Vagina (tissue), 2 donors: ENCODE data around the gene GJC1. TPM values are rescaled to one million over a fixed set of nuclear protein-coding genes. Genes with fewer than 3 reads are reported as not detected.
A peak's percentile ranks its signal among the peaks of the same experiment; 100 is the strongest.

Source experiments
- DNase-seq, 2 donors: peaks; one replicate each; pipeline ENCODE4 v3.0.0-alpha.2; 2017; ENCODE audit errors: extremely low spot score in 2 of 2
- H3K27ac ChIP-seq: fragments of 200-600 bp; sonication (generic); one replicate; pipeline ENCODE4 v1.5.1; 2019
- H3K27me3 ChIP-seq: fragments of 200-600 bp; sonication (generic); one replicate; pipeline ENCODE4 v1.5.1; 2019
- H3K36me3 ChIP-seq, 2 donors: fragments of 200-600 bp; sonication (generic); one replicate each; pipeline ENCODE4 v1.5.1; 2017 to 2019
- H3K4me1 ChIP-seq: fragments of 200-600 bp; sonication (generic); one replicate; pipeline ENCODE4 v1.5.1; 2019
- H3K4me3 ChIP-seq, 2 donors: fragments of 200-600 bp; sonication (generic); 1 replicate in 1 of 2; 2 replicates in 1 of 2; pipeline ENCODE4 v1.5.1; 2016 to 2019
- H3K9me3 ChIP-seq: fragments of 200-600 bp; sonication (generic); one replicate; pipeline ENCODE4 v1.5.1; 2019
- POLR2A ChIP-seq, 2 donors: fragments of 450-650 bp; IDR thresholded peaks; one replicate each; pipeline ENCODE4 v1.6.1; 2017; ENCODE audit warnings: antibody characterized with exemption in 2 of 2, mild to moderate bottlenecking in 2 of 2, moderate library complexity in 2 of 2
- POLR2AphosphoS5 ChIP-seq, 2 donors: sonication (generic); formaldehyde crosslinking; IDR thresholded peaks; one replicate each; pipeline ENCODE4 v1.9.0; 2017; ENCODE audit warnings: antibody characterized with exemption in 2 of 2, mild to moderate bottlenecking in 2 of 2, low read depth in 1 of 2; ENCODE audit not compliant: insufficient read depth in 1 of 2
- intact Hi-C: fragments of 100-400 bp; cut with DNase I; formaldehyde crosslinking; loops from one replicate; pipeline ENCODE4 v1.15.1; 2023
- total RNA-seq: library from RNA; depleted of rRNA; stranded (reverse); fragments of >200 nt; gene quantifications from one replicate; pipeline ENCODE4 v1.2.3, GENCODE V29; 2016
- TF ChIP-seq, protein P1 (sequence below), 3 experiments: fragments of 450-650 bp in 2 of 3; fragments of 200-600 bp in 1 of 3; sonication (generic) in 1 of 3; IDR thresholded peaks; one replicate each; pipeline ENCODE4 v1.5.1; 2017 to 2019; ENCODE audit warnings: antibody characterized with exemption in 3 of 3, mild to moderate bottlenecking in 2 of 3, moderate library complexity in 2 of 3

The GJC1 gene
- total RNA-seq, 1 donor from 2014 or later = 10.1 TPM

DNA sequence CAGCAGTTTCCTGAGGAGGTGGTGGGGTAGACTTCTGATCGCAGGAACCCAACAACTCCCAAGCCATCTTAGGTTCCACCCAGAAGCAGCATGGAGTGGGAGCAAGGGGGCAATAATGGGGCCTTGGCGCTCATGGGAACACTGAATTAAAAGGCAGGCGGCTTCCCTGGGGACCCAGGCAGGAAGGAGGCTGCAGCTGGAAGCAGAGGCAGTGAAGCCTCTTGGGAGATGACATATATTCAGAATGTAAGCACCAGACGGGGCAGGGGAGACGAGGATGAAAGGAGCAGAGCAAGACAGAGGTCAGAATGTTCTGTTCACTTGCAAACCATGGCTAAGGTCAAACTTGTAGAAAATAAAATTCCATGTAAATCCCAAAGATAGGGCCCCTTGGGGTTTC, 20.5 kb upstream of the GJC1 start:
- Histone ChIP-seq H3K36me3 (peaks cover 0 to 44% of the 10 kb centered on the region in 2 donors), H3K27me3 (no peaks in the 10 kb centered on the region), H3K4me3 (no peak overlapping the region), H3K27ac (peak overlapping the region; percentile 21), H3K9me3 (no peaks in the 10 kb centered on the region), H3K4me1 (no peaks in the 10 kb centered on the region)
- intact Hi-C loops = no loop called here
- TF ChIP-seq POLR2A (IDR thresholded peaks at IDR 0.05) (no peak), POLR2AphosphoS5 (IDR thresholded peaks at IDR 0.05; ENCODE audit: insufficient read depth in 1 of 2, low read depth in 1 of 2) (no peak)
- TF ChIP-seq, protein P1, sequence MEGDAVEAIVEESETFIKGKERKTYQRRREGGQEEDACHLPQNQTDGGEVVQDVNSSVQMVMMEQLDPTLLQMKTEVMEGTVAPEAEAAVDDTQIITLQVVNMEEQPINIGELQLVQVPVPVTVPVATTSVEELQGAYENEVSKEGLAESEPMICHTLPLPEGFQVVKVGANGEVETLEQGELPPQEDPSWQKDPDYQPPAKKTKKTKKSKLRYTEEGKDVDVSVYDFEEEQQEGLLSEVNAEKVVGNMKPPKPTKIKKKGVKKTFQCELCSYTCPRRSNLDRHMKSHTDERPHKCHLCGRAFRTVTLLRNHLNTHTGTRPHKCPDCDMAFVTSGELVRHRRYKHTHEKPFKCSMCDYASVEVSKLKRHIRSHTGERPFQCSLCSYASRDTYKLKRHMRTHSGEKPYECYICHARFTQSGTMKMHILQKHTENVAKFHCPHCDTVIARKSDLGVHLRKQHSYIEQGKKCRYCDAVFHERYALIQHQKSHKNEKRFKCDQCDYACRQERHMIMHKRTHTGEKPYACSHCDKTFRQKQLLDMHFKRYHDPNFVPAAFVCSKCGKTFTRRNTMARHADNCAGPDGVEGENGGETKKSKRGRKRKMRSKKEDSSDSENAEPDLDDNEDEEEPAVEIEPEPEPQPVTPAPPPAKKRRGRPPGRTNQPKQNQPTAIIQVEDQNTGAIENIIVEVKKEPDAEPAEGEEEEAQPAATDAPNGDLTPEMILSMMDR (IDR thresholded peaks at IDR 0.05) = no peak
- DNase-seq = no peak

DNA sequence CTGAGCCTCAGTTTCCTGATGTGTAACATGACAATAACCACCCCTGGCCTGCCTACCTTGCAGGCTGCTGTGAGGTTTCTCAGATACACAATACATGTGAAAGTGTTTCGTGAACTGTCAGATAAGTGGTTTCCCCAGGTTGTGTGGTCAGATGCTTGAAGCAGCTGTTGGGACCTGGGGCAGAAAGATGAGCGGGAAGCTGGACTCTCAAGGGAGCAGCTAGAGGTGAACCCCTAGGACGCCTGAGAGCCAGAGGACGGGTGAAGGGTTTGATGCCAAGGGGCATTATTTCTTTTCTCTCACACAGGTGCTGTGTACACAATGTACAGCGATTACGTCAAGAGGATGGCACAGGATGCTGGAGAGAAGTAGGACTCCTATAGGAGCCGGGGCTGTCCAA, 19.9 kb upstream of the GJC1 start:
- no peaks in the 10 kb centered on the region for H3K27me3 ChIP-seq
- H3K9me3 ChIP-seq = no peaks in the 10 kb centered on the region
- H3K4me1 ChIP-seq = no peaks in the 10 kb centered on the region
- H3K4me3 ChIP-seq = no peak overlapping the region
- DNase-seq = no peak
- intact Hi-C loops = no loop called here
- TF ChIP-seq POLR2AphosphoS5 (IDR thresholded peaks at IDR 0.05; ENCODE audit: insufficient read depth in 1 of 2, low read depth in 1 of 2) = no peak
- no peak for TF ChIP-seq POLR2A (IDR thresholded peaks at IDR 0.05)
- TF ChIP-seq, protein P1 (IDR thresholded peaks at IDR 0.05) = no peak
- H3K27ac ChIP-seq = peak overlapping the region; percentile 21
- H3K36me3 ChIP-seq = peaks cover 0 to 38% of the 10 kb centered on the region in 2 donors

DNA sequence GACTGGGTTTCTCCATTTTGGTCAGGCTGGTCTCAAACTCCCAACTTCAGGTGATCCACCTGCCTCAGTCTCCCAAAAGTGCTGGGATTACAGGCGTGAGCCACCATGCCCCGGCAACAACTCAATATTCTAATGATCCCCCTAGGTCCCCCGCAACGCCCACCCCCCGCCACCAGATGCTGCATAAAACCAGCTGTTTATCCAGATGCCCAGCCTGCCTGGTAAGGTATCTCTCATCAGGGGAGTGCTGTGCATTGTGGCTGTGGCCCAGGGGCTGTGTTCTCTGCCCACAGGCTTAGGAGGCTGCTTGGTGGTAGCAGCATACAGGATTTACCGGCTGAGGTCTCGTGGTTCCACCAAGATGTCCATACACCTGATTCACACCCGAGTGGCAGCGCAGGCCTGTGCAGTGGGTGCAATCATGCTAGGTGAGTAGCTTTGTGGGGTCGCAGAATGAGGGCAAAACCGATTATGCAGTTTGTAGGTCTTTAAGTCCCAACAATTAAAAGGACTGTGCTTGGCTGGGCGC, 18.9 kb upstream of the GJC1 start:
- DNase-seq = no peak
- Histone ChIP-seq H3K36me3 (peaks cover 0 to 28% of the 10 kb centered on the region in 2 donors), H3K4me1 (no peaks in the 10 kb centered on the region), H3K9me3 (no peaks in the 10 kb centered on the region), H3K27me3 (no peaks in the 10 kb centered on the region), H3K4me3 (no peak overlapping the region), H3K27ac (no peak overlapping the region)
- TF ChIP-seq POLR2AphosphoS5 (IDR thresholded peaks at IDR 0.05; ENCODE audit: insufficient read depth in 1 of 2, low read depth in 1 of 2) (no peak), POLR2A (IDR thresholded peaks at IDR 0.05) (no peak)
- TF ChIP-seq, protein P1 (IDR thresholded peaks at IDR 0.05) = no peak
- intact Hi-C loops = no loop called here

DNA sequence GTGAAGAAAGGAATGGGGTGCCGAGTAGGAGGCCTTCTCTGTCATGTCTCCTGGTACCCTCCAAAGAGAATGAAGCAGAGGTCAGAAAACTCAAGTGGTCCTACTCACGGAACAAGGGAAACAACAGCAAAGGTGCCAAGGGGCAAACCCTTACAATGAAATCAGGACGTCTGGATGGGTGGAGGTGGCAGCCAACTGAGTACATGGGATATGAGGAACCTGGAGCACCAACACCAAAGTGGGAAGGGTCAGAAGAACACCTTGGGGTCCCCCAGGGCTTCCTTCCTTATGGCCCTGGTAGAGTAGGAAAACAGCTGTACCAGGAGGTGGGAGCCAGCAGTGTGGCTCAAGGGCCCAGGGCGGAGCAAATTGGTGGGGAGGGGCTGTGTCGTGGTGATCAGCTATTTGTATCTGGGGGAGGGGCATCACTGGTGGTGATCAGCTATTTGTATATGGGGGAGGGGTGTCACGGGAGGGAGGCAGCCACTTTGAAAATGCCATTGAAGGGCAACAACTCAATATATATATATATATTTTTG, 18.2 kb upstream of the GJC1 start:
- Histone ChIP-seq H3K36me3 (peaks cover 0 to 22% of the 10 kb centered on the region in 2 donors), H3K4me1 (no peaks in the 10 kb centered on the region), H3K4me3 (no peak overlapping the region), H3K27ac (no peak overlapping the region), H3K27me3 (no peaks in the 10 kb centered on the region), H3K9me3 (no peaks in the 10 kb centered on the region)
- TF ChIP-seq, protein P1 (IDR thresholded peaks at IDR 0.05) = no peak
- no peak for TF ChIP-seq POLR2AphosphoS5 (IDR thresholded peaks at IDR 0.05; ENCODE audit: insufficient read depth in 1 of 2, low read depth in 1 of 2)
- TF ChIP-seq POLR2A (IDR thresholded peaks at IDR 0.05) = no peak
- intact Hi-C loops = no loop called here
- DNase-seq = no peak

DNA sequence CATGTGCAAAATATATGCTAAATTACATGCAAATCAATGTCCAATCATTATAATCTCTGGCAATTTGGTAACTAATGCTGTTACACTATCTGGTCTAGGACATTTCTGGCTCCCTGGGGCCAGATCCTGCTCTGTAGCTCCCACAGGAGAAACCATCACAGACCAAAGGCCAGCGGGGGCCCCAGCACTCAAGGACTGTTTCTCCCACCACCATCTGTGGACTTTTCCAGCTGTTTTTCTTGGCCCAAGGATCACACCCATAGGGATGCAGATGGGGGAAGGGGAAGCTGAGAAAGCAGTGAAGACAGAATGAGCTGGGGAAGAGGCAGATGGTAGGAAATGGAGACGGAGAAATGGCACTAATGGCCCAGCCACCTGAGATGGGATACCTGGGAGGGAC, 17.5 kb upstream of the GJC1 start, which contains the start of gene HIGD1B:
Gene HIGD1B, plus strand, starts transcription at position 298 of the 400 bp plus-strand sequence. CDS start 270 bp downstream, outside the sequence.
- Histone ChIP-seq H3K4me1 (no peaks in the 10 kb centered on the region), H3K4me3 (no peak within 1 kb of the TSS), H3K36me3 (peaks cover 0 to 14% of the 10 kb centered on the region in 2 donors), H3K27me3 (no peaks in the 10 kb centered on the region), H3K9me3 (no peaks in the 10 kb centered on the region), H3K27ac (no peak within 1 kb of the TSS)
- TF ChIP-seq POLR2A (IDR thresholded peaks at IDR 0.05) (no peak), POLR2AphosphoS5 (IDR thresholded peaks at IDR 0.05; ENCODE audit: insufficient read depth in 1 of 2, low read depth in 1 of 2) (no peak)
- TF ChIP-seq, protein P1 (IDR thresholded peaks at IDR 0.05) = no peak
- intact Hi-C loops = no loop called here
- DNase-seq = no peak
